H9 (cell line): ENCODE results near the gene CD80. TPM values are rescaled to one million over a fixed set of nuclear protein-coding genes. Genes with fewer than 3 reads are reported as not detected.

Source experiments
- DNase-seq: peaks from one replicate; pipeline ENCODE4 v3.0.0-alpha.2; 2017
- H2AFZ ChIP-seq: one replicate; pipeline ENCODE4 v1.6.1; 2013; ENCODE audit warnings: mild to moderate bottlenecking, low read length, control low read depth, moderate library complexity
- H2AK5ac ChIP-seq: 2 replicates; pipeline ENCODE4 v1.6.1; 2013; ENCODE audit warnings: low read length, control low read depth, mixed read lengths; ENCODE audit not compliant: insufficient read length
- H2BK120ac ChIP-seq: one replicate; pipeline ENCODE4 v1.6.1; 2013; ENCODE audit warnings: low read depth, mild to moderate bottlenecking, low read length, control low read depth, inconsistent platforms; ENCODE audit not compliant: poor library complexity, severe bottlenecking
- H2BK12ac ChIP-seq: 2 replicates; pipeline ENCODE4 v1.6.1; 2013; ENCODE audit warnings: low read length, control low read depth, mixed read lengths, low read depth; ENCODE audit not compliant: insufficient read length
- H2BK15ac ChIP-seq: 2 replicates; pipeline ENCODE4 v1.6.1; 2013; ENCODE audit warnings: low read depth, low read length, control low read depth
- H2BK20ac ChIP-seq: one replicate; pipeline ENCODE4 v1.6.1; 2013; ENCODE audit warnings: low read depth, mild to moderate bottlenecking, low read length, control low read depth, inconsistent platforms; ENCODE audit not compliant: poor library complexity, severe bottlenecking
- H2BK5ac ChIP-seq: 2 replicates; pipeline ENCODE4 v1.6.1; 2013; ENCODE audit warnings: low read length, control low read depth, mixed read lengths; ENCODE audit not compliant: insufficient read length
- H3K14ac ChIP-seq: 2 replicates; pipeline ENCODE4 v1.6.1; 2013; ENCODE audit warnings: low read length, control low read depth; ENCODE audit not compliant: insufficient read depth
- H3K18ac ChIP-seq: 2 replicates; pipeline ENCODE4 v1.6.1; 2013; ENCODE audit warnings: low read depth, mild to moderate bottlenecking, mixed read lengths, low read length, control low read depth; ENCODE audit not compliant: insufficient read length
- H3K23ac ChIP-seq: 2 replicates; pipeline ENCODE4 v1.6.1; 2013; ENCODE audit warnings: low read length, control low read depth, mixed read lengths, low read depth; ENCODE audit not compliant: insufficient read length
- H3K23me2 ChIP-seq: 2 replicates; pipeline ENCODE4 v1.6.1; 2013; ENCODE audit warnings: low read depth, mild to moderate bottlenecking, mixed read lengths, low read length, control low read depth; ENCODE audit not compliant: insufficient read length, poor library complexity, severe bottlenecking
- H3K27ac ChIP-seq: 2 replicates; pipeline ENCODE4 v1.5.1; 2013; ENCODE audit warnings: low read length, control low read depth, mixed read lengths, low read depth; ENCODE audit not compliant: insufficient read length
- H3K27me3 ChIP-seq: 2 replicates; pipeline ENCODE4 v1.6.1; 2013; ENCODE audit warnings: low read length, control low read depth, inconsistent platforms; ENCODE audit not compliant: insufficient read depth
- H3K4ac ChIP-seq: 2 replicates; pipeline ENCODE4 v1.6.1; 2013; ENCODE audit warnings: low read depth, mild to moderate bottlenecking, control low read depth, inconsistent platforms, low read length, moderate library complexity
- H3K4me1 ChIP-seq: 2 replicates; pipeline ENCODE4 v1.6.1; 2013; ENCODE audit warnings: low read length, control low read depth, inconsistent platforms; ENCODE audit not compliant: insufficient read depth
- H3K4me2 ChIP-seq: 2 replicates; pipeline ENCODE4 v1.6.1; 2013; ENCODE audit warnings: low read length, control low read depth, mixed read lengths; ENCODE audit not compliant: insufficient read length, insufficient read depth
- H3K56ac ChIP-seq: 2 replicates; pipeline ENCODE4 v1.6.1; 2013; ENCODE audit warnings: low read depth, mild to moderate bottlenecking, mixed read lengths, low read length, control low read depth; ENCODE audit not compliant: insufficient read length
- H3K79me1 ChIP-seq: 2 replicates; pipeline ENCODE4 v1.6.1; 2013; ENCODE audit warnings: low read depth, mild to moderate bottlenecking, moderate library complexity, low read length, control low read depth, inconsistent platforms; ENCODE audit not compliant: insufficient read depth, poor library complexity, severe bottlenecking
- H3K79me2 ChIP-seq: 2 replicates; pipeline ENCODE4 v1.6.1; 2013; ENCODE audit warnings: low read length, control low read depth, inconsistent platforms; ENCODE audit not compliant: insufficient read depth
- H3K9ac ChIP-seq: 2 replicates; pipeline ENCODE4 v1.6.1; 2013; ENCODE audit warnings: low read length, control low read depth, mixed read lengths; ENCODE audit not compliant: insufficient read length; ENCODE audit errors: extremely low read depth
- H3K9me3 ChIP-seq: one replicate; pipeline ENCODE4 v1.6.1; 2013; ENCODE audit warnings: low read depth, low read length, inconsistent platforms; ENCODE audit not compliant: control insufficient read depth
- H3T11ph ChIP-seq: one replicate; pipeline ENCODE4 v1.6.1; 2013; ENCODE audit warnings: mild to moderate bottlenecking, low read length, control low read depth, inconsistent platforms
- H4K20me1 ChIP-seq: one replicate; pipeline ENCODE4 v1.6.1; 2013; ENCODE audit not compliant: control insufficient read depth, insufficient read length, insufficient read depth
- H4K5ac ChIP-seq: 2 replicates; pipeline ENCODE4 v1.6.1; 2013; ENCODE audit warnings: low read depth, mild to moderate bottlenecking, mixed read lengths, low read length, control low read depth; ENCODE audit not compliant: insufficient read length
- H4K8ac ChIP-seq: replicated peaks from 2 replicates; pipeline ENCODE4 v1.6.1; 2013; ENCODE audit warnings: low read length, control low read depth, mixed read lengths, low read depth; ENCODE audit not compliant: insufficient read length
- H4K91ac ChIP-seq: 2 replicates; pipeline ENCODE4 v1.6.1; 2013; ENCODE audit warnings: low read depth, mild to moderate bottlenecking, moderate library complexity, mixed read lengths, low read length, control low read depth; ENCODE audit not compliant: insufficient read length
- H3K27ac Mint-ChIP-seq, 3 experiments: 2 replicates in 2 of 3; 3 replicates in 1 of 3; pipeline ENCODE4 v1.8.0; 2020 to 2021; ENCODE audit warnings: mixed read lengths in 3 of 3, mild to moderate bottlenecking in 1 of 3, moderate library complexity in 1 of 3
- H3K27me3 Mint-ChIP-seq: 2 replicates; pipeline ENCODE4 v1.8.0; 2021; ENCODE audit warnings: low read depth, mild to moderate bottlenecking, moderate library complexity, mixed read lengths
- H3K36me3 Mint-ChIP-seq, 3 experiments: 2 replicates in 2 of 3; 3 replicates in 1 of 3; pipeline ENCODE4 v1.8.0; 2020 to 2021; ENCODE audit warnings: low read depth in 3 of 3, mixed read lengths in 3 of 3; ENCODE audit not compliant: insufficient read depth in 1 of 3
- H3K4me1 Mint-ChIP-seq, 2 experiments: 2 replicates each; pipeline ENCODE4 v1.8.0; 2020; ENCODE audit warnings: mixed read lengths in 2 of 2
- H3K4me3 Mint-ChIP-seq, 2 experiments: 2 replicates in 1 of 2; 3 replicates in 1 of 2; pipeline ENCODE4 v1.8.0; 2020 to 2021; ENCODE audit warnings: mild to moderate bottlenecking in 2 of 2, mixed read lengths in 2 of 2, moderate library complexity in 1 of 2
- H3K9me3 Mint-ChIP-seq, 2 experiments: 2 replicates in 1 of 2; 3 replicates in 1 of 2; pipeline ENCODE4 v1.8.0; 2020; ENCODE audit warnings: mild to moderate bottlenecking in 2 of 2, mixed read lengths in 2 of 2, moderate library complexity in 1 of 2
- WGBS: extraction: QIAGEN DNeasy Blood & Tissue Kit; methylation state at CpG from one replicate; pipeline ENCODE4 v1.1.7; 2013; ENCODE audit warnings: missing lambda C conversion rate, low lambda C conversion rate, mixed read lengths; ENCODE audit not compliant: insufficient read length; ENCODE audit errors: extremely low coverage; 5-methylcytosine and 5-hydroxymethylcytosine counted together
- total RNA-seq: library from RNA; stranded (reverse); gene quantifications from 2 replicates; pipeline ENCODE4 v1.2.1, GENCODE V29; 2021
- TF ChIP-seq, protein P1 (sequence below): fragments of 200-600 bp; sonication (generic); conservative IDR thresholded peaks from 3 replicates; pipeline ENCODE4 v1.8.0; 2021; ENCODE audit warnings: antibody characterized with exemption, mild to moderate bottlenecking

The CD80 gene
- total RNA-seq, 1 experiment from 2014 or later: not detected

DNA sequence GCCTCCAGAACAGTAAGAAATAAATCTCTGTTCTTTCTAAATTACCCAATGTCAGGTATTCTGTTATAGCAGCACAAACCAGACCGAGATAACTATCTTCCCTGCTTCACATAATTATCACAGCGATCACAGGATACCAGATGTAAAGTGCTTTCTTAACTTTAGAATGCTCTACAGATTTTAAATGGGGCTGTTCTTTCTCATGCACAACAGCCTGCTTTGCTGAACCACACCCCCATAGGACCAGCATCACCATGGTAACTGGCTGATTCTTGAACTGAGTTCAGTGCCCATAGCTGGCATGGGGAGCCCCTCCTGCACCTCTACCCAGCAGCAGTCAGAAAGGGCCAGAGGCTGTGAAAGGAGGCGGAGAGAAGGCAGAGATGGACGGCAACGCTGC lies 7.8 kb downstream of the CD80 start:
- H3K23me2 ChIP-seq: no peaks in the 10 kb centered on the region
- no peak overlapping the region for H3K56ac ChIP-seq
- no peak overlapping the region for H3K4me2 ChIP-seq
- H3K9me3 ChIP-seq: no peaks in the 10 kb centered on the region
- no peak overlapping the region for H2BK20ac ChIP-seq
- no peak overlapping the region for H4K5ac ChIP-seq
- H3K4me3 Mint-ChIP-seq: no peak overlapping the region
- peaks cover 2% of the 10 kb centered on the region for H3K27me3 Mint-ChIP-seq
- H3K9ac ChIP-seq: no peak overlapping the region
- H2AFZ ChIP-seq: no peak overlapping the region
- no peak overlapping the region for H3T11ph ChIP-seq
- H3K27me3 ChIP-seq: no peaks in the 10 kb centered on the region
- no peak overlapping the region for H4K8ac ChIP-seq
- H3K36me3 Mint-ChIP-seq: no peaks in the 10 kb centered on the region
- no peaks in the 10 kb centered on the region for H3K9me3 Mint-ChIP-seq
- no peaks in the 10 kb centered on the region for H3K4me1 ChIP-seq
- H2BK12ac ChIP-seq: no peak overlapping the region
- TF ChIP-seq, protein P1, sequence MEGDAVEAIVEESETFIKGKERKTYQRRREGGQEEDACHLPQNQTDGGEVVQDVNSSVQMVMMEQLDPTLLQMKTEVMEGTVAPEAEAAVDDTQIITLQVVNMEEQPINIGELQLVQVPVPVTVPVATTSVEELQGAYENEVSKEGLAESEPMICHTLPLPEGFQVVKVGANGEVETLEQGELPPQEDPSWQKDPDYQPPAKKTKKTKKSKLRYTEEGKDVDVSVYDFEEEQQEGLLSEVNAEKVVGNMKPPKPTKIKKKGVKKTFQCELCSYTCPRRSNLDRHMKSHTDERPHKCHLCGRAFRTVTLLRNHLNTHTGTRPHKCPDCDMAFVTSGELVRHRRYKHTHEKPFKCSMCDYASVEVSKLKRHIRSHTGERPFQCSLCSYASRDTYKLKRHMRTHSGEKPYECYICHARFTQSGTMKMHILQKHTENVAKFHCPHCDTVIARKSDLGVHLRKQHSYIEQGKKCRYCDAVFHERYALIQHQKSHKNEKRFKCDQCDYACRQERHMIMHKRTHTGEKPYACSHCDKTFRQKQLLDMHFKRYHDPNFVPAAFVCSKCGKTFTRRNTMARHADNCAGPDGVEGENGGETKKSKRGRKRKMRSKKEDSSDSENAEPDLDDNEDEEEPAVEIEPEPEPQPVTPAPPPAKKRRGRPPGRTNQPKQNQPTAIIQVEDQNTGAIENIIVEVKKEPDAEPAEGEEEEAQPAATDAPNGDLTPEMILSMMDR: no peak
- no peak overlapping the region for H2BK120ac ChIP-seq
- no peaks in the 10 kb centered on the region for H4K20me1 ChIP-seq
- H2AK5ac ChIP-seq: no peak overlapping the region
- no peak overlapping the region for H3K14ac ChIP-seq
- WGBS: no CpG with 5 or more reads among the region's 5 CpGs
- no peak overlapping the region for H3K23ac ChIP-seq
- DNase-seq: peak; percentile 30
- H4K91ac ChIP-seq: no peak overlapping the region
- H3K79me2 ChIP-seq: no peaks in the 10 kb centered on the region
- no peak overlapping the region for H3K27ac ChIP-seq
- H3K4ac ChIP-seq: no peak overlapping the region
- no peak overlapping the region for H3K27ac Mint-ChIP-seq
- H3K18ac ChIP-seq: no peak overlapping the region
- H2BK5ac ChIP-seq: no peak overlapping the region
- no peaks in the 10 kb centered on the region for H3K79me1 ChIP-seq
- H2BK15ac ChIP-seq: no peak overlapping the region
- peaks cover 3 to 10% of the 10 kb centered on the region in 2 experiments; a peak in 2 of 4 replicates for H3K4me1 Mint-ChIP-seq
